HepG2 (cell line): ENCODE data around the gene TVP23A. TPM values are rescaled to one million over a fixed set of nuclear protein-coding genes. Genes with fewer than 3 reads are reported as not detected.
A peak's percentile ranks its signal among the peaks of the same experiment; 100 is the strongest.

Source experiments
- ATF2 ChIP-seq: sonication (generic); formaldehyde crosslinking; IDR thresholded peaks from 2 replicates; pipeline ENCODE4 v1.4.0; 2020; ENCODE audit warnings: missing genetic modification reagents
- FIP1L1 ChIP-seq: fragments of 200-400 bp; formaldehyde crosslinking; IDR thresholded peaks from 2 replicates; pipeline ENCODE4 v1.6.1; 2018; ENCODE audit warnings: low read depth, mild to moderate bottlenecking, low read length, moderate library complexity, borderline replicate concordance; ENCODE audit not compliant: insufficient read depth
- HDAC1 ChIP-seq: sonication (generic); formaldehyde crosslinking; IDR thresholded peaks from 2 replicates; pipeline ENCODE4 v1.5.1; 2020; ENCODE audit warnings: mild to moderate bottlenecking, missing genetic modification reagents
- HMG20B ChIP-seq: conservative IDR thresholded peaks from 2 replicates; pipeline ENCODE4 v1.6.1; 2016; ENCODE audit warnings: missing genetic modification reagents, missing compliant biosample characterization
- KLF6 ChIP-seq: IDR thresholded peaks from 2 replicates; pipeline ENCODE4 v1.8.0; 2016; ENCODE audit warnings: missing biosample characterization, missing genetic modification reagents
- LCORL ChIP-seq, 2 experiments: fragments of 450-650 bp in 1 of 2; sonication (generic) in 1 of 2; formaldehyde crosslinking in 1 of 2; IDR thresholded peaks; 2 replicates each; pipeline versions ENCODE4 v1.5.0 to v1.6.1; 2017 to 2020; ENCODE audit warnings: antibody characterized with exemption in 1 of 2, missing genetic modification reagents in 1 of 2
- PAF1 ChIP-seq: IDR thresholded peaks from 2 replicates; pipeline ENCODE4 v1.6.1; 2016; ENCODE audit warnings: missing genetic modification reagents, missing compliant biosample characterization
- PATZ1 ChIP-seq: sonication (generic); formaldehyde crosslinking; IDR thresholded peaks from 2 replicates; pipeline ENCODE4 v1.4.0; 2020; ENCODE audit warnings: missing genetic modification reagents
- RFXAP ChIP-seq: sonication (generic); formaldehyde crosslinking; IDR thresholded peaks from 2 replicates; pipeline ENCODE4 v1.4.0; 2020; ENCODE audit warnings: missing genetic modification reagents, borderline replicate concordance
- SP2 ChIP-seq: sonication (generic); formaldehyde crosslinking; IDR thresholded peaks from 2 replicates; pipeline ENCODE4 v1.5.1; 2020; ENCODE audit warnings: mild to moderate bottlenecking, missing genetic modification reagents
- UBTF ChIP-seq: sonication (generic); formaldehyde crosslinking; IDR thresholded peaks from 2 replicates; pipeline ENCODE4 v1.4.0; 2020; ENCODE audit warnings: mild to moderate bottlenecking, missing genetic modification reagents
- ZBTB38 ChIP-seq: sonication (generic); formaldehyde crosslinking; IDR thresholded peaks from 2 replicates; pipeline ENCODE4 v1.5.1; 2020; ENCODE audit warnings: mild to moderate bottlenecking, missing genetic modification reagents
- ZNF609 ChIP-seq: sonication (generic); formaldehyde crosslinking; IDR thresholded peaks from 2 replicates; pipeline ENCODE4 v1.4.0; 2020; ENCODE audit warnings: mild to moderate bottlenecking, missing genetic modification reagents, borderline replicate concordance
- ZNF841 ChIP-seq: sonication (generic); formaldehyde crosslinking; IDR thresholded peaks from 2 replicates; pipeline ENCODE4 v1.8.1; 2023; ENCODE audit warnings: missing genetic modification reagents, borderline replicate concordance
- polyA plus RNA-seq, 8 experiments: library from polyadenylated mRNA; depleted of rRNA in 3 of 8; stranded (reverse) in 7 of 8; unstranded in 1 of 8; fragments of >200 nt; fragmentation: Illumina TruSeq in 4 of 8; extraction: Trizol in 4 of 8; gene quantifications; 2 replicates each; pipeline versions ENCODE4 v1.2.1 to v1.2.3, GENCODE V29; 2011 to 2016; ENCODE audit warnings: low read depth in 4 of 8, missing spikeins in 1 of 8, mixed read lengths in 1 of 8; ENCODE audit not compliant: insufficient read depth in 1 of 8
- total RNA-seq, 5 experiments: library from RNA; depleted of rRNA; stranded (reverse); fragments of >200 nt; fragmentation: Illumina TruSeq; extraction: Trizol; gene quantifications; 2 replicates each; pipeline ENCODE4 v1.2.3, GENCODE V29; 2016; ENCODE audit warnings: low read depth in 1 of 5

The TVP23A gene
- total and polyA plus RNA-seq, 2 of the 13 experiments (the other 11 are each of a cell fraction or from before 2014, with no cell fraction given) = not detected

DNA sequence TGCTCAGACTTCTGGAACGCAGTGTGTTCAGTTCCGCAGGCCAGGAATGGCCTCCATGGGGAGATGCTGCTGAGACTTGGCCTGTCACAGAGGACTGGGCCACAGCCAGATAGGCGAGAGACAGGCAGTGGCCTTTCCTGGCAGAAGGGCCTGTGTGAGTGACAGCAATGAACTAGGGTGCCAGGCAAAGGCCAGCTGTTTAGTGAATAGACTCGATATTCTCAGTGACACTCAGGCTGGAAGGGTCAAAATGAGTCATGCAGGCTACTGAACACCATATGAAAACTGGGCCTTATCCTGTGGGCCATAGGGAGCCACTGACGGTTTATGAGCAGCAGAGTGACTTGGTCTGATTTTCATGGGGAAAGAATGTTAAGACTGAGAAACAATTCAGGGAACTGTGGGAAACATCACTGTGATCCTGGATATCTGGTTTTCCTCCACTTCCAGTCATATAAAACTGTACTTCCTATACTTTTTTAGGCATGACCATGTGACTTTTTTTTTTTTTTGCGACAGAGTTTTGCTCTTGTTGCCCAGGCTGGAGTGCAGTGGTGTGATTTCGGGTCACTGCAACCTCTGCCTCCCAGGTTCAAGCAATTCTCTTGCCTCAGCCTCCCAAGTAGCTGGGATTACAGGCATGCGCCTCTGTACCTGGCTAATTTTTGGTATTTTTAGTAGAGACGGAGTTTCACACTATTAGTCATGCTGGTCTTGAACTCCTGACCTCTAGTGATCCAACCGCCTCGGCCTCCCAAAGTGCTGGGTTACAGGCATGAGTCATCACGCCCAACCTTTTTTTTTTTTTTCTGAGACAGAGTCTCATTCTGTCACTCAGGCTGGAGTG, 80.1 kb downstream of the TVP23A start (continued):
- TF ChIP-seq UBTF (CRISPR knock-in tag) (no peak), HDAC1 (CRISPR knock-in tag) (peak; percentile 74), ZBTB38 (CRISPR knock-in tag) (peak; percentile 58; the same call in 1 of the 2 replicates), LCORL (IDR thresholded peaks at IDR 0.05) (peak; percentile 95; the same call in 1 of the 2 replicates), LCORL (CRISPR knock-in tag; IDR thresholded peaks at IDR 0.05) (peak; percentile 92), RFXAP (peak; percentile 49; the same call in 1 of the 2 replicates), ZNF841 (CRISPR knock-in tag) (no peak), ATF2 (peak; percentile 62; the same call in 1 of the 2 replicates), HMG20B (peak; percentile 42), ZNF609 (CRISPR knock-in tag) (no peak), PAF1 (CRISPR knock-in tag) (no peak), PATZ1 (CRISPR knock-in tag) (no peak), FIP1L1 (no peak), SP2 (CRISPR knock-in tag) (0 out of 2 replicates have a peak, but pooled peaks have one; percentile 27), KLF6 (CRISPR knock-in tag) (no peak)
